ENCODE measurements around the gene TLX1.
A peak's percentile ranks its signal among the peaks of the same experiment; 100 is the strongest.

Gene TLX1

GRCh38 chr10:101155896-101156295 is 24.8 kb downstream of the TLX1 start:
- H3K9me2 ChIP-seq (replicated peaks; ENCODE audit: insufficient read depth, low read length): no peaks in the 10 kb centered on the region
- H3K36me3 ChIP-seq (replicated peaks; ENCODE audit: insufficient read depth, low read length): no peaks in the 10 kb centered on the region
- no peaks in the 10 kb centered on the region for H4K20me1 ChIP-seq (ENCODE audit: insufficient read depth, low read length)
- no peaks in the 10 kb centered on the region for H3F3A ChIP-seq (ENCODE audit: insufficient read depth, low read length)
- no peak overlapping the region for H3K4me3 ChIP-seq (ENCODE audit: low read length)
- no peak for TF ChIP-seq EZH2 (optimal IDR thresholded peaks at IDR 0.05; ENCODE audit: low read depth, low read length)
- no peak for TF ChIP-seq CTCF (IDR thresholded peaks at IDR 0.05; ENCODE audit: low read length)
- TF ChIP-seq EZH2phosphoT487 (IDR thresholded peaks at IDR 0.05; ENCODE audit: low read length): no peak
- DNase-seq: no peak
- H3K79me2 ChIP-seq (ENCODE audit: low read length): no peaks in the 10 kb centered on the region
- no peak overlapping the region for H3K9ac ChIP-seq (ENCODE audit: low read length)
- H3K27me3 ChIP-seq (replicated peaks; ENCODE audit: insufficient read depth, low read length): peaks cover 9% of the 10 kb centered on the region; the same call in 1 of the 2 replicates
- H3K4me1 ChIP-seq (ENCODE audit: low read length): peaks cover 9% of the 10 kb centered on the region
- no peak overlapping the region for H2AFZ ChIP-seq (ENCODE audit: low read length)
- no peak overlapping the region for H3K27ac ChIP-seq (ENCODE audit: low read length)
- H3K9me3 ChIP-seq (replicated peaks; ENCODE audit: insufficient read depth, low read length): no peaks in the 10 kb centered on the region
- no peak overlapping the region for H3K4me2 ChIP-seq (ENCODE audit: low read depth, low read length)

DNA sequence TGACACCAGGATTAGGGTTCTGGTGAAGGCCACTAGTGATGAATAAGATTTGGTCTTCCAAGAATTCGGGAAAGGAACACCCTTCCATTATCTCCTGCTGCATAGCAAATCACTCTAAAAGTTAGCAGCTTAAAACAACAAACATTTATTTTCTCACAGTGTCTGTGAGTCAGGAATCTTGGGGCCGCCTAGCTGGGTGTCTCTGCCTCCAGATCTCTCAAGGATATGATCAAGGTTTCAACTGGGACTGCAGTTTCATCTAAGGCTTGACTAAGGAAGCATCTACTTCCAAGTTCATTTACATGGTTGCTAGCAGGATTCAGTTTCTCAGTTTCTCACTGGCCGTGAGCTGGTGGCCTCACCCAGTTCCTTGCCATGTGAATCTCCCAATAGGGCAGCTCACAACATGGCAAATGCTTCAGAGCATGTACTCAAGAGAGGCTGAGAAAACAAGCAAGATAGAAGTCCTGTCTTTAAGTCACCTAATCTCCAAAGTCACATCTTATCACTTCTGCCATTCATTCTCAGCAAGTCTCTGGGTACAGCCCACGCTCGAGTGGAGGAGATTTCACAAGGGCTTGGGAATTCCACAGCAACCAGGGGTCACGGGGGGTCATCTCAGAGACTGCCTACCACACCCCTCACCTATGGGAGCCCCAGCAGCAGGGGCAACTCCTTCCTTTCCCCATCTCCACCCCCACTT is 26.8 kb downstream of the TLX1 start:
- H2AFZ ChIP-seq (ENCODE audit: low read length): no peak overlapping the region
- no peaks in the 10 kb centered on the region for H3F3A ChIP-seq (ENCODE audit: insufficient read depth, low read length)
- peaks cover 9% of the 10 kb centered on the region for H3K4me1 ChIP-seq (ENCODE audit: low read length)
- DNase-seq: no peak
- no peaks in the 10 kb centered on the region for H3K9me3 ChIP-seq (replicated peaks; ENCODE audit: insufficient read depth, low read length)
- no peak for TF ChIP-seq CTCF (IDR thresholded peaks at IDR 0.05; ENCODE audit: low read length)
- TF ChIP-seq EZH2 (optimal IDR thresholded peaks at IDR 0.05; ENCODE audit: low read depth, low read length): no peak
- TF ChIP-seq EZH2phosphoT487 (IDR thresholded peaks at IDR 0.05; ENCODE audit: low read length): no peak
- no peaks in the 10 kb centered on the region for H3K27me3 ChIP-seq (replicated peaks; ENCODE audit: insufficient read depth, low read length)
- no peak overlapping the region for H3K9ac ChIP-seq (ENCODE audit: low read length)
- no peaks in the 10 kb centered on the region for H3K36me3 ChIP-seq (replicated peaks; ENCODE audit: insufficient read depth, low read length)
- H3K27ac ChIP-seq (ENCODE audit: low read length): no peak overlapping the region
- no peak overlapping the region for H3K4me2 ChIP-seq (ENCODE audit: low read depth, low read length)
- no peak overlapping the region for H3K4me3 ChIP-seq (ENCODE audit: low read length)
- no peaks in the 10 kb centered on the region for H3K9me2 ChIP-seq (replicated peaks; ENCODE audit: insufficient read depth, low read length)
- no peaks in the 10 kb centered on the region for H4K20me1 ChIP-seq (ENCODE audit: insufficient read depth, low read length)
- no peaks in the 10 kb centered on the region for H3K79me2 ChIP-seq (ENCODE audit: low read length)

GRCh38 chr10:101158459-101159058 is 27.5 kb downstream of the TLX1 start:
- H3K27ac ChIP-seq (ENCODE audit: low read length): no peak overlapping the region
- no peak overlapping the region for H3K9ac ChIP-seq (ENCODE audit: low read length)
- no peaks in the 10 kb centered on the region for H3K36me3 ChIP-seq (replicated peaks; ENCODE audit: insufficient read depth, low read length)
- no peaks in the 10 kb centered on the region for H3F3A ChIP-seq (ENCODE audit: insufficient read depth, low read length)
- H3K9me3 ChIP-seq (replicated peaks; ENCODE audit: insufficient read depth, low read length): no peaks in the 10 kb centered on the region
- H3K4me1 ChIP-seq (ENCODE audit: low read length): peaks cover 9% of the 10 kb centered on the region
- no peaks in the 10 kb centered on the region for H3K9me2 ChIP-seq (replicated peaks; ENCODE audit: insufficient read depth, low read length)
- H3K79me2 ChIP-seq (ENCODE audit: low read length): no peaks in the 10 kb centered on the region
- no peak overlapping the region for H2AFZ ChIP-seq (ENCODE audit: low read length)
- TF ChIP-seq EZH2 (optimal IDR thresholded peaks at IDR 0.05; ENCODE audit: low read depth, low read length) (no peak), EZH2phosphoT487 (IDR thresholded peaks at IDR 0.05; ENCODE audit: low read length) (no peak), CTCF (IDR thresholded peaks at IDR 0.05; ENCODE audit: low read length) (no peak)
- no peaks in the 10 kb centered on the region for H4K20me1 ChIP-seq (ENCODE audit: insufficient read depth, low read length)
- no peak overlapping the region for H3K4me3 ChIP-seq (ENCODE audit: low read length)
- DNase-seq: peak; percentile 33
- H3K4me2 ChIP-seq (ENCODE audit: low read depth, low read length): no peak overlapping the region
- H3K27me3 ChIP-seq (replicated peaks; ENCODE audit: insufficient read depth, low read length): no peaks in the 10 kb centered on the region
